ENCODE results near the gene SLC25A34.

The SLC25A34 gene

GRCh38 chr1:15733726-15734226, 2.3 kb upstream of the SLC25A34 start:
- no peak for DNase-seq

DNA sequence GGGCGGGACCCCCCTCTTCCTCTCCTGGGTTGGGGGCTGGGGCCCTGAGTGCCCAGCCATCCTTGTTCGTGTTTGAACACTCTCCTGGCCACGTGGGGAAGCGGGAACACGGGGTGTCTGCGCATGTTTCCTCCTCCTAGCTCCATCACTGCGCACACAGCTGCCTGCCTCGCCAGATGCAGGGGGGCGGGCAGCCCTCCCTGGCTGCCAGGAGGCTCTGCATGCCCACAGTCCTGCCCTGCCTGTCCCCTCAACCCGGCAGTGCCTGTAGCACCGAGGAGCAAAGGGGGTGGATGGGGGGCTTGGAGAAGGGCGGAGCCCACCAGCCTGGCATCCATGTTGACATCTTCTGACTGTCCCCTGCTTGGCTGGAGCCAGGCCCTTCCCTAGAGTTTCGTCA, 1.8 kb upstream of the SLC25A34 start:
- DNase-seq = no peak

- DNase-seq = no peak
Measured at GRCh38 chr1:15734901-15735300, 1.2 kb upstream of the SLC25A34 start.

- DNase-seq = no peak
Measured at GRCh38 chr1:15735304-15736037, 587 bp upstream of the SLC25A34 start.

DNA sequence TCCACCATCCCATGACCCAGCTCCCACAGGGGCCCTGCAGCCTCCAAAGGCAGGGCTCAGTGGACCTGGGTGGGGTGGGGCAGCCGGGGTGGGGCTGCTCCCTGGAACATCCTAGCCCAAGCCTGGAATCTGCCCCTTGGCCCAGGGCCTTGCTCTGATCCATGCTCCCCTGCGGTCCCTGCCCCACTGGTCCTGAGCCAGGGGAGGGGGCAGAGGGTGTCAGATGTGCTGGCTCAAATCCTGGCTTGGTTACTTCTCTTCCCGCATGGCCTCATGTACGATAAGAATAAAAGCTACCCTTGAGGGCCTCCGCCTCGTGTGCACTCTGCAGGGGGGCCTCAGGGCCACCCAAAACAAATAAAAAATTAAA, 819 bp downstream of the SLC25A34 start:
- no peak for DNase-seq

DNA sequence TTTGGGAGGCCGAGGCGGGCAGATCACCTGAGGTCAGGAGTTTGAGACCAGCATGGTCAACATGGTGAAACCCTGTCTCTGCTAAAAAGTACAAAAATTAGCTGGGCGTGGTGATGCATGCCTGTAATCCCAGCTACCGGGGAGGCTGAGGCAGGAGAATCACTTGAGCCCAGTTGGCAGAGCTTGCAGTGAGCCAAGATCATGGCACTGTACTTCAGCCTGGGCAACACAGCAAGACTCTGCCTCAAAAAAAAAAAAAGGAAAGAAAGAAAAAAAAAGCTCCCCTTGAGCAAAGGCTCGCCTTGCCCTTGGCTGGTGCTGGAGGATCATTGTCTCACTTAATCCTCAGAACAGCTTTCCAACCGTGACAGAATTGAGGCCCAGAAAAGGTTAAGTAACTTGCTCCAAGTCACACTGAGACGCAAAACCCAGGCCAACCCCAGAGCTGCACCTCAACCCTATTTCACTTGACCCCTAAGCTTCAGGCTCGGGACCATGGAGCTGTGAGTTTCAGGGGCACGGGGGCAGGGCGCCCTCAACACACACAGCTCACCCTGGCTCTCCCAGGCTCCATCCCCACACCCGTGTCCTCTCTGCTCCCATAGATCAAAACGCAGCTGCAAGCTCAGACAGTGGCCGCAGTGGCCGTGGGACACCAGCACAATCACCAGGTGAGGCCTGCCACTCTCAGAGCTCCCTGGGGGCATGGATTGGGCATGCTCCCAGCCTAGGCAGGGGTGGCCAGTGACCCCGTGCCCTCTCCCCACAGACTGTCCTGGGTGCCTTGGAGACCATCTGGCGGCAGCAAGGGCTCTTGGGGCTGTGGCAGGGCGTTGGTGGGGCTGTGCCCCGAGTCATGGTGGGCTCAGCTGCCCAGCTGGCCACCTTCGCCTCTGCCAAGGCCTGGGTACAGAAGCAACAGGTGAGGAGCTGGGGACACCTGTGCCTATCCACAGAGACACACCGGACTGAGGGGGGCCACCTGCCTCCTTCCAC, 1.6 kb downstream of the SLC25A34 start:
- no peak for DNase-seq

DNA sequence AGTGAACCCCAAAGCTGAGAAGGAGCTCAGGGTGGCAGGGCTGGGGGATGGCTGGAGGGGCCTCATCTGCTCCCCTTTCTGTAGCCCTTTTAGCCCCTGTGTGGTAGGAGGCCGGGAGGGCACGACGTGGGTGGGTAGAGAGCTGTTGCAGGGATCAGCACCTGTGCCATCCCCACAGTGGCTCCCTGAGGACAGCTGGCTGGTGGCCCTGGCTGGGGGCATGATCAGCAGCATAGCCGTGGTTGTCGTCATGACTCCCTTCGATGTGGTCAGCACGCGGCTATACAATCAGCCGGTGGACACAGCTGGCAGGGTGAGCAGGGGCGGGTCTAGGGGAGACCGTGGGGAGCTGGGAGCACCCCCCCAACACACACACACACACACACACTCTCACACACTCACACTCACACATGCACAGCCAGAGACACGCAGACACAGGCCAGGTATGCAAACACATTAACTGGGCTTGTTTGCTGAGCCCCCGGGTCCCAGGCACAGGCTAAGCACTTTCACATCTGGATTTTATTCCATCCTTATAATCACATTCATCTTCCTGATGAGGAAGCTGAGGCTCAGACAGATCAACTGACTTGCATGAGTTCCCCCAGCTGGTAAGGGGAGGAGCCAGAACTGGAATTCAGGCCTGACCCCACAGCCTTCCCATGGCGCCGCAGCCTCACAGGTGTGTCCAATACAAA, 2.5 kb downstream of the SLC25A34 start:
- no peak for DNase-seq

- DNase-seq = no peak
Measured at GRCh38 chr1:15739259-15739658, 3.2 kb downstream of the SLC25A34 start.

- no peak for DNase-seq
Measured at GRCh38 chr1:15739745-15740144, 3.7 kb downstream of the SLC25A34 start.

DNA sequence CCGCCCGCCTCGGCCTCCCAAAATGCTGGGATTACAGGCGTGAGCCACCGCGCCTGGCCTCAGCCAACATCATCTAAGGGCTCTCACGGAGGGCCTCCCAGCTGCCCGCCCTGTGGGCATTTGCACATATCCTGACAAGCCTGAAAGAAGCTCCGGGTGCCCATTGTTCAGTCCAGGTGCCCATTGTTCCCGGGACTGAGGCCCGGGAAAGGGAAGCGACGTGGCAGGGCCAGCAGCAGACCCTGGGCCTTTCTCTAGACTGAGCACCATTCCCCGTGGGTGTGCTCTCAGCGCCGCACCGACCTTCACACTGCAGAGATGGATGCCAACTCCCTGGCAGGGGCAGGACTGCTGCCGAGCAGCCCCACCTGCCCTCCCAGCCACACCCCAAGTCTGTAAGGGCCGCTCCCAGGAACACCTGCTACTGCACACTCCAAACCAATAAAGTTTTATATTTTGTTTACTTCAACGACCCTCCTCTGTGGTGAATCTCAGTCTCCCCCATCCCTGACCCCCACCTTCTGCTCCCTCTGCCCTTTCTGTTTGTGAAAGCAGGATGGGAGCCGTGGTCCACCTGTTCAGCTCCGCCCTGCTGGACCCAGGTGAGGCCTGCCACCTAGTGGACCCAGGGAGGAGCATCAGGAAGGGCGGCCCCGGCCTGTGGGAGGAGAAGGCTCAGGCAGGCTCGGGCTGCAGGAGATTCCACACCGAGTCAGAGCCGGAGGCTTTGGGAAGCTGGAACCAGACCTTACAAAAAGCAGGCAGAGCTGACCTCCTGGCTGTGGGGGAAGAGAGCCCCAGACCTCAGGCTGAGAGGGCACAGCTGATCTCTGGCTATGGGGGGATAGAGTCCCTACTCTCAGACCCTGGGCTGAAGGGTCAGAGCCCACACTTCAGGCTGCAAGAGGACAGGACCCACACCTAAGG, 5.1 kb downstream of the SLC25A34 start:
- peak; percentile 63 to 70 for DNase-seq

- DNase-seq = no peak
Measured at GRCh38 chr1:15742339-15742801, 6.3 kb downstream of the SLC25A34 start, which contains the start of gene TMEM82. TMEM82 (plus strand) TSS chr1:15742499; CDS start chr1:15742560, 61 bp downstream.

- DNase-seq = no peak
Measured at GRCh38 chr1:15744122-15744679, 8.1 kb downstream of the SLC25A34 start.

DNA sequence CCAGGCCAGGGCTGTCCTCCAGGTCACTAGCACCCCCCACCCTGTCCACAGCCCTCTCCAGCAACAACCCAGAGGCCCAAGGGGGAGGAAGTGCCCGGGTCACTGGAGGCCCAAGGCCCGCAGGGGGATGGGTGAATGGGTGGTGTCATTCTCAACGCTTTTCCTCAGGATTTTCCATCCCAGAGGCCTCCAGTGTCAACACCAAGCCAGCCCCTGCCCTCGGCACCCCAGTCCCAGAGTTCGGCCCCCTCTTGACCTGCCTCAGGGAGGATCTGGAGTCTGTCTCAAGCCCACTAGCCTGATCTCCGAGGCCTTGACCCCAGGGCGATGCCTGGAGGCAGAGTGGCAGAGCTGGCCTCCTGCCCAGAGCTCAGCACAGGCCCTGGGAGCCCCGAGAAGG, 11.3 kb downstream of the SLC25A34 start:
- no peak for DNase-seq

DNA sequence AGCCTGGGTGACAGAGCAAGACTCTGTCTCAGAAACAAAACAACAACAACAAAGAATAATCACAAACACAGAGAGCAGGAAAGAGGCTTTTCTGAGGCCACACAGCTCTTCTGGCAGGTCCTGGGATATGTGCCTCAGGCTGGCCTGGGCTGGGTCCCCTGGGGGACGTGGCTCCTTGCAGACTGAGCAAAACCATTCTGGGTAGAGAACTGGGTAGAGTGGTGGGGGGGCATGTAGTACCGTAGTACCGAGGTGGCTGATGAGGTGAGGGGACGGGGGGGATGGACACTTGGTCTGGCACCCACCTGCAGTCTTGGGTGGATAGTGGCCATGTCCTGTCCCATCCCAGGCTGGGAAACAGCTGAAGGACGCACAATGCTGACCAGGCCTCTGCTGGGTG, 12.2 kb downstream of the SLC25A34 start:
- no peak for DNase-seq

DNA sequence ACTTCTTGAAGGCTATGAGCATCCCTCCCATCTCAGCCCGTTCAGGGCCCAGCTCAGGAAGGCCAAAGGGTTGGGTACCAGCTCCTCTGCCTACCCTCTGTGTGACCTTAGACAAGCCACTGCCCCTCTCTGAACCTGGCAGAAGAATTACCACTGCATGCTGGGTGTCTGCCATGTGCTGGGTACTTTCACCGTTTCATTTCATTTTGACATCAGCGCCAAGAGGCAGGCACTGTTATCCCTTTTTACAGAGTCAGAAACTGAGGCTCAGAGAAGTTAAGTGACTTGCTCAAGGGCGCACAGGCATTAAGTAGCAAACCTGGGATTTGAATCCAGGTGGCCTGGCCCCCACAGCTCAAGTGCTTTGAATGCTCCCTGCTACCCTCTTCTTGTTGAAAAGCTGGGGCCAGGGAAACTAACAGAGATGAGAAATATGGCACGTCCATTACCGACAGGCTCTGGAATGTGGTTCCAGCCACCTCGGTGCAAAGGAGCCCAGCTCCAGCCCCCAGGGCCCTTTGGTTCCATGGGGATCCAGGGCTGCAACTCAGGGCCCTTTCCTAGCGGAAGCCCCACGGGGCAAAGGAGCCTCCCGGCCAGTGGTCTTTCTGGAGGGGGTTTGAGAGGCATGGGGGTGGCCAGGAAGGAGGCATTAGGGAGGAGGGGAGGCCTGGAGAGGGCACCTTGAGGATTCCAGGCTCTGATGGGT, 12.8 kb downstream of the SLC25A34 start:
- no peak for DNase-seq

GRCh38 chr1:15749399-15750291, 13.6 kb downstream of the SLC25A34 start:
- DNase-seq = no peak

DNA sequence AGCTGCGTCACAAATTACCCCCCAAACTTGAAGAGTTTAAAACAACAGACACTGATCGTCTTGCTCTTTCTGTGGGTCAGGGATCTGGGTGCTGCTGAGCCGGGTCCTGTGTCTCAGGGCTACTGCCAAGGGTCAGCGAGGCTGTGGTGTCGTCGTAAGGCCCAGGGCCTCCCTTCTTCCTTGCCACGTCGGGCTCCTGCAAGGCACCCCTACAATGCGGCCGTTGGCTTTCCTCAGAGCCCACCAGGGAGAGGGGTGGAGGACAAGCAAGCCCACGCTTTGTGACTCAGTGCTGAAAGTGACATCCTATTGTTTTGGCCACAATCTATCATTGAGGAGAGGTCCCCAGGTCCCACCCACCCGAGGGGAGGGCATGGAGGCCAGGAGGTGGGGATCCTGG, 14.9 kb downstream of the SLC25A34 start:
- no peak for DNase-seq

DNA sequence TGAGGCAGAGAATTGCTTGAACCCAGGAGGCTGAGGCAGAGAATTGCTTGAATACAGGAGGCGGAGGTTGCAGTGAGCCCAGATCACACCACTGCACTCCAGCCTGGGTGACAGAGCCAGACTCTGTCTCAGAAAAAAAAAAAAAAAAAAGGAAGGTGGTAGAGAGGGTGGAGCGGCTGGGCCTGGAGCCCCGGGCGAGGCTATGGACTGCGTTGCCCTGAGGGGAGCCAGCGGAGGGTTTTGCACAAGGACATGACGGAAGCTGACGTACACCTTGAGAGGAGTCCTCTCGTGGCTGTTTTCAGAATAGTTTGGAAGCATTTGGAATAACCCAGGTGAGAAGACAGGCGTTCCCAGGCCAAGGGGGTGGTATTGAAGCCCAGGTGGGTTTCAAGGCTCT, 15.7 kb downstream of the SLC25A34 start:
- DNase-seq = no peak

- DNase-seq = no peak
Measured at GRCh38 chr1:15753776-15754175, 17.7 kb downstream of the SLC25A34 start.
